ENCODE results near the gene ITIH6.

ITIH6 gene

GRCh38 chrX:54711735-54712134, 86.3 kb downstream of the ITIH6 start:
- no peak for DNase-seq

- no peak for DNase-seq
Observed at GRCh38 chrX:54710920-54711319, 87.1 kb downstream of the ITIH6 start.

GRCh38 chrX:54708404-54708803, 89.7 kb downstream of the ITIH6 start:
- DNase-seq: no peak

All from activated CD4-positive, alpha-beta T cell treated with anti-CD3 and anti-CD28 coated beads, Interleukin-10, Interleukin-2, amounts not matched to agents 100 ng/mL and 50 ng/mL, durations not matched to agents 16 hours and 8 hours (primary cell).